ENCODE results near the gene AFAP1.

GRCh38 chr4:7894677-7895181 is 44.9 kb downstream of the AFAP1 start:
- no peak for TF ChIP-seq EP300 (IDR thresholded peaks at IDR 0.05)
- no peak for TF ChIP-seq CTCF (IDR thresholded peaks at IDR 0.05)
- no peak for TF ChIP-seq POLR2A (IDR thresholded peaks at IDR 0.05)
